Ishikawa (cell line): Measurements from ENCODE around the gene CORIN.

Source experiments
- CEBPB ChIP-seq: IDR thresholded peaks from 2 replicates; pipeline ENCODE4 v1.6.1; 2012
- CREB1 ChIP-seq: IDR thresholded peaks from 2 replicates; pipeline ENCODE4 v1.6.1; 2012; ENCODE audit warnings: low read depth
- EGR1 ChIP-seq: IDR thresholded peaks from 2 replicates; pipeline ENCODE4 v1.6.1; 2012
- EP300 ChIP-seq: IDR thresholded peaks from 2 replicates; pipeline ENCODE4 v1.6.1; 2012; ENCODE audit warnings: borderline replicate concordance
- FOXM1 ChIP-seq: IDR thresholded peaks from 2 replicates; pipeline ENCODE4 v1.6.1; 2012; ENCODE audit warnings: low read depth, borderline replicate concordance
- NFIC ChIP-seq: IDR thresholded peaks from 2 replicates; pipeline ENCODE4 v1.6.1; 2012
- RAD21 ChIP-seq: IDR thresholded peaks from 2 replicates; pipeline ENCODE4 v1.6.1; 2012; ENCODE audit warnings: low read depth
- TAF1 ChIP-seq: IDR thresholded peaks from 2 replicates; pipeline ENCODE4 v1.6.1; 2012; ENCODE audit warnings: low read depth, mild to moderate bottlenecking
- TCF12 ChIP-seq: IDR thresholded peaks from 2 replicates; pipeline ENCODE4 v1.6.1; 2012; ENCODE audit warnings: low read depth
- TEAD4 ChIP-seq: IDR thresholded peaks from 2 replicates; pipeline ENCODE4 v1.6.1; 2012
- USF1 ChIP-seq: IDR thresholded peaks from 2 replicates; pipeline ENCODE4 v1.6.1; 2012
- YY1 ChIP-seq: IDR thresholded peaks from 2 replicates; pipeline ENCODE4 v1.6.1; 2012; ENCODE audit warnings: low read depth
- ZBTB7A ChIP-seq: IDR thresholded peaks from 2 replicates; pipeline ENCODE4 v1.6.1; 2012; ENCODE audit warnings: low read depth
- TF ChIP-seq, protein P1 (sequence below): IDR thresholded peaks from 2 replicates; pipeline ENCODE4 v1.6.1; 2012
- TF ChIP-seq, protein P2 (sequence below): IDR thresholded peaks from 2 replicates; pipeline ENCODE4 v1.6.1; 2012; ENCODE audit warnings: low read depth, mild to moderate bottlenecking

The CORIN gene

GRCh38 chr4:47598320-47598719 lies 239.5 kb downstream of the CORIN start:
- no peak for TF ChIP-seq EP300
- TF ChIP-seq CREB1, result no peak
- TF ChIP-seq USF1, result no peak
- TF ChIP-seq, protein P1, sequence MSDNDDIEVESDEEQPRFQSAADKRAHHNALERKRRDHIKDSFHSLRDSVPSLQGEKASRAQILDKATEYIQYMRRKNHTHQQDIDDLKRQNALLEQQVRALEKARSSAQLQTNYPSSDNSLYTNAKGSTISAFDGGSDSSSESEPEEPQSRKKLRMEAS, result no peak
- TF ChIP-seq NFIC, result no peak
- no peak for TF ChIP-seq TAF1
- TF ChIP-seq ZBTB7A, result no peak
- no peak for TF ChIP-seq CEBPB
- no peak for TF ChIP-seq RAD21

DNA sequence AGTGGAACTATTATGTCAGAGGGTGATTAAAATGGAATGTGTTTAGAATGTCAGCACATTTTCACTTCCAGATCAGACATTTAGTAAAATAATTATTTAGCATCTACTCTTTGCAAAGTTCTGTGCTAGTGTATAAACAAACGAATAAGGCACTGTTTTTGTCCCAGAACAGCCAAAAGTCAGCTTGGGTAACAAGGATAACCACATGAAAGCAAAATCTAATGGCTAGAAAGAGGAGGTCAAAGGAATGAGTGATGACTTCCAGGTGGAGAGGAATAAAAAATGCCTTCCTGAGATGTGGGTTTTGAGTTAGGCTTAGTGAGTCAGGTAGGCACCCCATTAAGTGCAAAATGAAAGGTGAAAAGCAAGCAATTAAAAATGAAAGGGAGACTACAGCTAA lies 240.2 kb downstream of the CORIN start:
- TF ChIP-seq ZBTB7A (no peak), USF1 (no peak), CEBPB (no peak), NFIC (no peak), FOXM1 (no peak), YY1 (no peak), TEAD4 (no peak), TCF12 (no peak), EGR1 (no peak), RAD21 (no peak), EP300 (no peak), CREB1 (no peak), TAF1 (no peak)
- TF ChIP-seq, protein P2, sequence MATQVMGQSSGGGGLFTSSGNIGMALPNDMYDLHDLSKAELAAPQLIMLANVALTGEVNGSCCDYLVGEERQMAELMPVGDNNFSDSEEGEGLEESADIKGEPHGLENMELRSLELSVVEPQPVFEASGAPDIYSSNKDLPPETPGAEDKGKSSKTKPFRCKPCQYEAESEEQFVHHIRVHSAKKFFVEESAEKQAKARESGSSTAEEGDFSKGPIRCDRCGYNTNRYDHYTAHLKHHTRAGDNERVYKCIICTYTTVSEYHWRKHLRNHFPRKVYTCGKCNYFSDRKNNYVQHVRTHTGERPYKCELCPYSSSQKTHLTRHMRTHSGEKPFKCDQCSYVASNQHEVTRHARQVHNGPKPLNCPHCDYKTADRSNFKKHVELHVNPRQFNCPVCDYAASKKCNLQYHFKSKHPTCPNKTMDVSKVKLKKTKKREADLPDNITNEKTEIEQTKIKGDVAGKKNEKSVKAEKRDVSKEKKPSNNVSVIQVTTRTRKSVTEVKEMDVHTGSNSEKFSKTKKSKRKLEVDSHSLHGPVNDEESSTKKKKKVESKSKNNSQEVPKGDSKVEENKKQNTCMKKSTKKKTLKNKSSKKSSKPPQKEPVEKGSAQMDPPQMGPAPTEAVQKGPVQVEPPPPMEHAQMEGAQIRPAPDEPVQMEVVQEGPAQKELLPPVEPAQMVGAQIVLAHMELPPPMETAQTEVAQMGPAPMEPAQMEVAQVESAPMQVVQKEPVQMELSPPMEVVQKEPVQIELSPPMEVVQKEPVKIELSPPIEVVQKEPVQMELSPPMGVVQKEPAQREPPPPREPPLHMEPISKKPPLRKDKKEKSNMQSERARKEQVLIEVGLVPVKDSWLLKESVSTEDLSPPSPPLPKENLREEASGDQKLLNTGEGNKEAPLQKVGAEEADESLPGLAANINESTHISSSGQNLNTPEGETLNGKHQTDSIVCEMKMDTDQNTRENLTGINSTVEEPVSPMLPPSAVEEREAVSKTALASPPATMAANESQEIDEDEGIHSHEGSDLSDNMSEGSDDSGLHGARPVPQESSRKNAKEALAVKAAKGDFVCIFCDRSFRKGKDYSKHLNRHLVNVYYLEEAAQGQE, result no peak
- TF ChIP-seq, protein P1, result no peak

DNA sequence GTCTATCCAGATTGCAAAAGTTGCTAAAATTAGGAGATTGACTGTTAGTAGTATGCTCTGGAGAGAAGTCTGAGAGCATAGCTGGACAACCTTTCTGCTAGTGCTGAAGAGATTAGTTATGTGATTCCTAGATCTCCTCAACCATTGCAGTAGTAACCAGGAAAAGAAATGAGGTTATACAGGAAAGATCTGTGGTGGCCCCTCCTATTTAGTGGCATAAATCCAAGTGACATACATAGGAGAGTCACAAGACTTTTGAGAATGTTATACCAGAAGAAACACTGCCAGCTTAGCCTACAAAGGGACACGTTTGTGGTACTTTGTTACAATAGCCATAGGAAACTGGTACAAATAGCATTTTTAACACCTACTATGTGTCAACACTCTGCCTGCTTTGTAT lies 247.5 kb downstream of the CORIN start:
- TF ChIP-seq CREB1 (no peak), CEBPB (no peak), EGR1 (no peak)
- TF ChIP-seq, protein P1, result no peak

DNA sequence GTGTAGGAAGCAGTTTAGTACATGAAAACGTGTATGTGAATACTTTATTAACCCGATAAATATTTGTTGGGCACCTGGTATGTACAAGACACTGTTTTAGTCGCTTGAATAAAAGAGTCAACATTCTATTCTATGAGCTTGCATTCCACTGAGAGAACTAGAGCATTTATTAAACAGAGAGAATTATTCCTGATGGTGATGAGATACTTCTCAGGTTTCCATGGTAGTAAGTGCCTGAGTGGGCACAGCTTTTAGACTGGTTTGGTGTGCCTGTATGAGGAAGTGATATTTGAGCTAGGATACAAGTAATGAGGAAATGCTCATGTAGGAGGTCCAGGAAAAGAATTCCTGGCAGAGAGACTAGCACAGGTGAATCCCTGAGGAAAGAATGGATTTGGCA lies 258.6 kb downstream of the CORIN start:
- TF ChIP-seq TEAD4 (peak; percentile 33; the same call in 1 of the 2 replicates), NFIC (peak; percentile 11; the same call in 1 of the 2 replicates), TCF12 (no peak), RAD21 (no peak), CEBPB (no peak)

DNA sequence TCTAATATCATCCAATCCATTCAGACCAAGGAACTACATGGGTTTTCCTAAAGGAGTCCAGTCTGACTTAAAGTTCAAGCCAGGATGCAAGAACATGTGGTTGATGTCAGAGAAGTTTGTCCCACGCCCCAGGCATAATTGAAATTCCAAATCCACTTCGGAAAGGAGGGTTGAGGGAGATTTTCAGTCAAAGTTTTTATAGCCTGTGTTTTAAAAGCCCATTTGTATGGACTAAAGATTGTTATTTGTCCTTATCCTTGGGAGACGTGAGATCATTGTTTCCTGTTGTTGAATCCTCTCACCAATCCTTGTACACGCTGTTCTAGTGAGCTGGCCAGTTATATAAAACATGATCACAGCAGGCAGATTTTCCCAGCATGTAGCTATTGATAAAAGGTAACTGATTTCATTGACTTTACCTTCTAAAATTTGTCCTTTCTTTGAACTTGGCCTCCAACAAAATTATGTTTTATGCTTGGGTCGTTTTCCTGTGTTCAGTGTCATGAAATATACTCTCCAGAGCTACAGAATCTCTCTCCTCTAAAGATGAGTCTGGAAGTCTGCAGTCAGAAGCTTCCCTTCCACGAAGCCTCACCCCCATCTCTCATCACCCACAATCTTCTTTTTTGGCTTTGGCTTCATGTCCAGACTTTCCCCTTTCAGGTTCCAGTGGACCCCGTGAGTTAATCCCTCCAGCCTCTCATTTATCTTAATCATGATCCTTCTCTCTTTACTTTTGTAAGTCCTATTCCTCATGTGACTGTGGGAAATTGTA lies 259.9 kb downstream of the CORIN start:
- TF ChIP-seq ZBTB7A (no peak), CREB1 (no peak), USF1 (no peak), CEBPB (no peak), RAD21 (no peak), NFIC (no peak), EGR1 (no peak), FOXM1 (no peak), EP300 (no peak), TCF12 (no peak), TAF1 (no peak), YY1 (no peak), TEAD4 (no peak)
- TF ChIP-seq, protein P2, result no peak
- TF ChIP-seq, protein P1, result no peak
